Lung (tissue), 12 donors: ENCODE results near the gene SECTM1. TPM values are rescaled to one million over a fixed set of nuclear protein-coding genes. Genes with fewer than 3 reads are reported as not detected.

Source experiments
- ATAC-seq: fragments of 200-7000 bp; cut with Tn5 transposase; one replicate; pipeline ENCODE4 v1.9.1; 2020; ENCODE audit warnings: moderate number of reproducible peaks; ENCODE audit not compliant: insufficient read depth, low FRiP score
- DNase-seq, 3 donors: peaks; one replicate each; pipeline ENCODE4 v3.0.0-alpha.2; 2013 to 2017
- H3K27ac ChIP-seq, 2 donors: one replicate each; pipeline ENCODE4 v1.5.1; 2013; ENCODE audit warnings: mild to moderate bottlenecking in 2 of 2, moderate library complexity in 2 of 2, control low read depth in 1 of 2, inconsistent platforms in 1 of 2, low read depth in 1 of 2, low read length in 1 of 2
- H3K27me3 ChIP-seq, 3 donors: one replicate each; pipeline ENCODE4 v1.5.1; 2013; ENCODE audit warnings: low read length in 2 of 3; ENCODE audit not compliant: control insufficient read depth in 3 of 3, insufficient read depth in 3 of 3
- H3K36me3 ChIP-seq, 4 donors: one replicate each; pipeline ENCODE4 v1.5.1; 2013; ENCODE audit warnings: low read length in 4 of 4, mild to moderate bottlenecking in 1 of 4, moderate library complexity in 1 of 4; ENCODE audit not compliant: control insufficient read depth in 4 of 4, insufficient read depth in 4 of 4
- H3K4me1 ChIP-seq, 5 donors: one replicate each; pipeline ENCODE4 v1.5.1; 2013; ENCODE audit warnings: low read length in 5 of 5, mild to moderate bottlenecking in 2 of 5, moderate library complexity in 1 of 5; ENCODE audit not compliant: control insufficient read depth in 5 of 5, insufficient read depth in 5 of 5
- H3K4me3 ChIP-seq: one replicate; pipeline ENCODE4 v1.5.1; 2013; ENCODE audit warnings: mild to moderate bottlenecking, control low read depth, moderate library complexity
- H3K9ac ChIP-seq, 2 donors: one replicate each; pipeline ENCODE4 v1.5.1; 2013; ENCODE audit warnings: low read length in 2 of 2, control low read depth in 1 of 2; ENCODE audit not compliant: insufficient read depth in 1 of 2
- H3K9me3 ChIP-seq, 4 donors: one replicate each; pipeline ENCODE4 v1.5.1; 2013; ENCODE audit warnings: low read length in 3 of 4, mild to moderate bottlenecking in 1 of 4, moderate library complexity in 1 of 4; ENCODE audit not compliant: control insufficient read depth in 4 of 4, insufficient read depth in 3 of 4
- WGBS, 2 donors: extraction: QIAGEN DNeasy Blood & Tissue Kit; methylation state at CpG; one replicate each; pipeline ENCODE4 v1.1.7; 2013; 5-methylcytosine and 5-hydroxymethylcytosine counted together
- polyA plus RNA-seq, 2 donors: library from polyadenylated mRNA; stranded (reverse); fragments of 200-250 nt; gene quantifications; one replicate each; pipeline ENCODE4 v1.2.1, GENCODE V29; 2013
- total RNA-seq, 2 donors: library from RNA; depleted of rRNA in 1 of 2; stranded (reverse); fragments of >200 nt in 1 of 2; gene quantifications; one replicate each; pipeline ENCODE4 v1.2.1, GENCODE V29; 2014 to 2021
- TF ChIP-seq, protein P1 (sequence below): IDR thresholded peaks from 2 replicates; pipeline ENCODE4 v1.5.1; 2012; ENCODE audit warnings: mild to moderate bottlenecking; ENCODE audit errors: control extremely low read depth, extremely low read depth
- donor health status: control.
- donor health status: control.
- donor health status: Bipolar disorder and iron deficiency.
- donor health status: healthy.
- donor health status: DM: yes; HTN: yes; CAD: no.

SECTM1 gene
- total and polyA plus RNA-seq, 4 donors, result 12.5 to 68.6 (median 26.4) TPM

GRCh38 chr17:82320140-82320840, 13.3 kb downstream of the SECTM1 start:
- Histone ChIP-seq H3K36me3 (peaks cover 0 to 4% (median 0%) of the 10 kb centered on the region in 4 donors), H3K9me3 (no peaks in the 10 kb centered on the region), H3K27me3 (peaks cover 0 to 23% (median 0%) of the 10 kb centered on the region in 3 donors), H3K9ac (no peak overlapping the region), H3K27ac (no peak overlapping the region), H3K4me3 (no peak overlapping the region), H3K4me1 (peaks cover 0 to 7% (median 3%) of the 10 kb centered on the region in 5 donors)
- DNase-seq (no peak), ATAC-seq (no peak)
- TF ChIP-seq, protein P1, sequence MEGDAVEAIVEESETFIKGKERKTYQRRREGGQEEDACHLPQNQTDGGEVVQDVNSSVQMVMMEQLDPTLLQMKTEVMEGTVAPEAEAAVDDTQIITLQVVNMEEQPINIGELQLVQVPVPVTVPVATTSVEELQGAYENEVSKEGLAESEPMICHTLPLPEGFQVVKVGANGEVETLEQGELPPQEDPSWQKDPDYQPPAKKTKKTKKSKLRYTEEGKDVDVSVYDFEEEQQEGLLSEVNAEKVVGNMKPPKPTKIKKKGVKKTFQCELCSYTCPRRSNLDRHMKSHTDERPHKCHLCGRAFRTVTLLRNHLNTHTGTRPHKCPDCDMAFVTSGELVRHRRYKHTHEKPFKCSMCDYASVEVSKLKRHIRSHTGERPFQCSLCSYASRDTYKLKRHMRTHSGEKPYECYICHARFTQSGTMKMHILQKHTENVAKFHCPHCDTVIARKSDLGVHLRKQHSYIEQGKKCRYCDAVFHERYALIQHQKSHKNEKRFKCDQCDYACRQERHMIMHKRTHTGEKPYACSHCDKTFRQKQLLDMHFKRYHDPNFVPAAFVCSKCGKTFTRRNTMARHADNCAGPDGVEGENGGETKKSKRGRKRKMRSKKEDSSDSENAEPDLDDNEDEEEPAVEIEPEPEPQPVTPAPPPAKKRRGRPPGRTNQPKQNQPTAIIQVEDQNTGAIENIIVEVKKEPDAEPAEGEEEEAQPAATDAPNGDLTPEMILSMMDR, result no peak
- WGBS, 2 donors, result 74 to 89% methylated on average over 26 of the region's 26 CpGs

DNA sequence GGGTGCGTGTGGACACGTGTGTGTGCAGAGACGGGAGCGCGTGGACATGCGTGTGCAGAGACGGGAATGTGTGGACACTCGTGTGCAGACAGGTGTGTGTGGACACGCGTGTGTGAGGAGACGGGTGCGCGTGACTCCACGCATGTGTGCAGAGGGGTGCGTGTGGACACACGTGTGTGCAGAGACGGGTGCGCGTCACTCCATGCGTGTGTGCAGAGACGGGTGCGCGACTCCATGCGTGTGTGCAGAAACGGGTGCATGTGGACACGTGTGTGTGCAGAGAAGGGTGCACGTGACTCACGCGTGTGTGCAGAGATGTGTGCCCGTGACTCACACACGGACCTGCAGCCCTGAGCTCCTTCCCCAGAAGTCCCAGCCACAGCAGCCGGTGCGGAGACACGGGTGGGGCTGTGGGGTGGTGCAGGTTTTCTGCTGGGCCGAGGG, 13.9 kb downstream of the SECTM1 start:
- ATAC-seq (no peak), DNase-seq (no peak)
- TF ChIP-seq, protein P1, result no peak
- peaks cover 0 to 7% (median 3%) of the 10 kb centered on the region in 5 donors for H3K4me1 ChIP-seq
- WGBS, 2 donors, result 94 to 95% methylated on average over 35 of the region's 35 CpGs
- H3K36me3 ChIP-seq, result peaks cover 0 to 4% (median 0%) of the 10 kb centered on the region in 4 donors
- H3K9me3 ChIP-seq, result no peaks in the 10 kb centered on the region
- no peak overlapping the region for H3K9ac ChIP-seq
- H3K4me3 ChIP-seq, result no peak overlapping the region
- H3K27ac ChIP-seq, result no peak overlapping the region
- H3K27me3 ChIP-seq, result peaks cover 0 to 23% (median 0%) of the 10 kb centered on the region in 3 donors

DNA sequence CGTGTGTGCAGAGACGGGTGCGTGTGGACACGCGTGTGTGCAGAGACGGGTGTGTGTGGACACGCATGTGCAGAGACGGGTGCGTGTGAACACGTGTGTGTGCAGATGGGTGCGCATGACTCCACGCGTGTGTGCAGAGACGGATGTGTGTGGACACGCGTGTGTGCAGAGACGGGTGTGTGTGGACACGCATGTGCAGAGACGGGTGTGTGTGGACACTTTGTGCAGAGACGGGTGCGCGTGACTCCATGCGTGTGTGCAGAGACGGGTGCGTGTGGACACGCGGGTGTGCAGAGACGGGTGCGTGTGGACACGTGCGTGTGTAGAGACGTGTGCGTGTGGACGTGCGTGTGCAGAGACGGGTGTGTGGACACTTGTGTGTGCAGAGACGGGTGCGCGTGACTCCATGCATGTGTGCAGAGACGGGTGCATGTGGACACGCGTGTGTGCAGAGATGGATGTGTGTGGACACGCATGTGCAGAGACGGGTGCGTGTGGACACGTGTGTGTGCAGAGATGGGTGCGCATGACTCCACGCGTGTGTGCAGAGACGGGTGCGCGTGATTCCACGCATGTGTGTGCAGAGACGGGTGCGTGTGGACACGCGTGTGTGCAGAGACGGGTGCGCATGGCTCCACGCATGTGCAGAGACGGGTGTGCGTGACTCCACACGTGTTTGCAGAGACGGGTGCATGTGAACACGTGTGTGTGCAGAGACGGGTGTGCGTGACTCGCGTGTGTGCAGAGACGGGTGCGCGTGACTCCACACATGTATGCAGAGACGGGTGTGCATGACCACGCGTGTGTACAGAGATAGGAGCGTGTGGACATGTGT, 14.6 kb downstream of the SECTM1 start:
- ATAC-seq, result no peak
- WGBS, 2 donors, result 95 to 97% methylated on average over 76 of the region's 76 CpGs
- TF ChIP-seq, protein P1, result no peak
- Histone ChIP-seq H3K4me1 (peaks cover 0 to 7% (median 3%) of the 10 kb centered on the region in 5 donors), H3K36me3 (peaks cover 0 to 4% (median 0%) of the 10 kb centered on the region in 4 donors), H3K9ac (no peak overlapping the region), H3K9me3 (no peaks in the 10 kb centered on the region), H3K27ac (no peak overlapping the region), H3K4me3 (no peak overlapping the region), H3K27me3 (peaks cover 0 to 23% (median 0%) of the 10 kb centered on the region in 3 donors)
- DNase-seq, result no peak
